ENCODE results near the gene ZFAND5.

The ZFAND5 gene

GRCh38 chr9:72315510-72316311 is 49.3 kb downstream of the ZFAND5 start:
- DNase-seq, result no peak
- H3K36me3 ChIP-seq (ENCODE audit: control insufficient read depth in 4 of 4, insufficient read depth in 4 of 4, low read length in 3 of 4), result no peaks in the 10 kb centered on the region
- H3K27me3 ChIP-seq (replicated peaks in 2 of 5; ENCODE audit: control insufficient read depth in 4 of 5, insufficient read depth in 5 of 5, low read length in 4 of 5), result no peaks in the 10 kb centered on the region
- CTCF ChIA-PET, result interaction anchor here (1.0 to 1.6 kb wide), 2 partner anchors 24 to 148 kb away, joined by 3 to 5 read pairs; no protein-coding TSS in a partner anchor
- H3K9me3 ChIP-seq (ENCODE audit: control extremely low read depth in 1 of 5, control insufficient read depth in 4 of 5, insufficient read depth in 2 of 5, low read depth in 1 of 5, low read length in 4 of 5), result no peaks in the 10 kb centered on the region
- no peaks in the 10 kb centered on the region for H3K4me1 ChIP-seq (ENCODE audit: control extremely low read depth in 1 of 4, control insufficient read depth in 4 of 4, insufficient read depth in 4 of 4, low read length in 3 of 4)
- POLR2A ChIA-PET, result no interaction called here
- H3K27ac ChIP-seq (ENCODE audit: insufficient read depth in 1 of 2, low read depth in 1 of 2, low read length in 2 of 2, poor library complexity in 1 of 2, severe bottlenecking in 2 of 2), result no peak overlapping the region
- WGBS (ENCODE audit: insufficient coverage), result 73% methylated on average over 9 of the region's 10 CpGs
- no peak overlapping the region for H3K4me3 ChIP-seq (ENCODE audit: control insufficient read depth in 1 of 7, extremely low read depth in 1 of 7, insufficient read depth in 4 of 7, low read depth in 2 of 7, low read length in 6 of 7)

- no peak for DNase-seq
- no peaks in the 10 kb centered on the region for H3K27me3 ChIP-seq (replicated peaks in 2 of 5; ENCODE audit: control insufficient read depth in 4 of 5, insufficient read depth in 5 of 5, low read length in 4 of 5)
- H3K9me3 ChIP-seq (ENCODE audit: control extremely low read depth in 1 of 5, control insufficient read depth in 4 of 5, insufficient read depth in 2 of 5, low read depth in 1 of 5, low read length in 4 of 5), result no peaks in the 10 kb centered on the region
- H3K36me3 ChIP-seq (ENCODE audit: control insufficient read depth in 4 of 4, insufficient read depth in 4 of 4, low read length in 3 of 4), result no peaks in the 10 kb centered on the region
- no peak overlapping the region for H3K27ac ChIP-seq (ENCODE audit: insufficient read depth in 1 of 2, low read depth in 1 of 2, low read length in 2 of 2, poor library complexity in 1 of 2, severe bottlenecking in 2 of 2)
- no peak overlapping the region for H3K4me3 ChIP-seq (ENCODE audit: control insufficient read depth in 1 of 7, extremely low read depth in 1 of 7, insufficient read depth in 4 of 7, low read depth in 2 of 7, low read length in 6 of 7)
- H3K4me1 ChIP-seq (ENCODE audit: control extremely low read depth in 1 of 4, control insufficient read depth in 4 of 4, insufficient read depth in 4 of 4, low read length in 3 of 4), result no peaks in the 10 kb centered on the region
- ChIA-PET POLR2A (interaction anchor here (0.6 kb wide), 1 partner anchor 262 kb away, joined by 3 read pairs; no protein-coding TSS in a partner anchor), CTCF (interaction anchor here (1.6 kb wide), 1 partner anchor 23 kb away, joined by 5 read pairs; no protein-coding TSS in a partner anchor)
- WGBS (ENCODE audit: insufficient coverage), result 60% methylated on average over 5 of the region's 5 CpGs
Measured at GRCh38 chr9:72315089-72315509, 49.9 kb downstream of the ZFAND5 start.

- WGBS (ENCODE audit: insufficient coverage), result 100% methylated on average over 1 of the region's 3 CpGs
- Histone ChIP-seq H3K27me3 (replicated peaks in 2 of 5; ENCODE audit: control insufficient read depth in 4 of 5, insufficient read depth in 5 of 5, low read length in 4 of 5) (no peaks in the 10 kb centered on the region), H3K36me3 (ENCODE audit: control insufficient read depth in 4 of 4, insufficient read depth in 4 of 4, low read length in 3 of 4) (no peaks in the 10 kb centered on the region), H3K9me3 (ENCODE audit: control extremely low read depth in 1 of 5, control insufficient read depth in 4 of 5, insufficient read depth in 2 of 5, low read depth in 1 of 5, low read length in 4 of 5) (no peaks in the 10 kb centered on the region), H3K4me1 (ENCODE audit: control extremely low read depth in 1 of 4, control insufficient read depth in 4 of 4, insufficient read depth in 4 of 4, low read length in 3 of 4) (no peaks in the 10 kb centered on the region), H3K27ac (ENCODE audit: insufficient read depth in 1 of 2, low read depth in 1 of 2, low read length in 2 of 2, poor library complexity in 1 of 2, severe bottlenecking in 2 of 2) (no peak overlapping the region), H3K4me3 (ENCODE audit: control insufficient read depth in 1 of 7, extremely low read depth in 1 of 7, insufficient read depth in 4 of 7, low read depth in 2 of 7, low read length in 6 of 7) (no peak overlapping the region)
- CTCF ChIA-PET, result no interaction called here
- DNase-seq, result no peak
- POLR2A ChIA-PET, result no interaction called here
Measured at GRCh38 chr9:72313507-72313906, 51.5 kb downstream of the ZFAND5 start.

- no peak for DNase-seq
- CTCF ChIA-PET, result no interaction called here
Measured at GRCh38 chr9:72312386-72312987, 52.5 kb downstream of the ZFAND5 start.

GRCh38 chr9:72309364-72310133 is 55.5 kb downstream of the ZFAND5 start:
- peaks cover 8 to 15% (median 12%) of the 10 kb centered on the region in 4 experiments for H3K4me1 ChIP-seq (ENCODE audit: control extremely low read depth in 1 of 4, control insufficient read depth in 4 of 4, insufficient read depth in 4 of 4, low read length in 3 of 4)
- DNase-seq, result no peak
- no peak overlapping the region for H3K27ac ChIP-seq (ENCODE audit: insufficient read depth in 1 of 2, low read depth in 1 of 2, low read length in 2 of 2, poor library complexity in 1 of 2, severe bottlenecking in 2 of 2)
- no peaks in the 10 kb centered on the region for H3K36me3 ChIP-seq (ENCODE audit: control insufficient read depth in 4 of 4, insufficient read depth in 4 of 4, low read length in 3 of 4)
- no peak overlapping the region for H3K4me3 ChIP-seq (ENCODE audit: control insufficient read depth in 1 of 7, extremely low read depth in 1 of 7, insufficient read depth in 4 of 7, low read depth in 2 of 7, low read length in 6 of 7)
- POLR2A ChIA-PET, result interaction anchor here (0.5 kb wide), 1 partner anchor 292 kb away, joined by 3 read pairs; no protein-coding TSS in a partner anchor
- H3K27me3 ChIP-seq (replicated peaks in 2 of 5; ENCODE audit: control insufficient read depth in 4 of 5, insufficient read depth in 5 of 5, low read length in 4 of 5), result no peaks in the 10 kb centered on the region
- CTCF ChIA-PET, result no interaction called here
- 88% methylated on average over 1 of the region's 4 CpGs for WGBS (ENCODE audit: insufficient coverage)
- no peaks in the 10 kb centered on the region for H3K9me3 ChIP-seq (ENCODE audit: control extremely low read depth in 1 of 5, control insufficient read depth in 4 of 5, insufficient read depth in 2 of 5, low read depth in 1 of 5, low read length in 4 of 5)

More at GRCh38 chr9:72312386-72312987, 52.5 kb downstream of the ZFAND5 start:
- H3K4me3 ChIP-seq (ENCODE audit: control insufficient read depth in 1 of 7, extremely low read depth in 1 of 7, insufficient read depth in 4 of 7, low read depth in 2 of 7, low read length in 6 of 7), result no peak overlapping the region
- no peaks in the 10 kb centered on the region for H3K36me3 ChIP-seq (ENCODE audit: control insufficient read depth in 4 of 4, insufficient read depth in 4 of 4, low read length in 3 of 4)
- H3K27ac ChIP-seq (ENCODE audit: insufficient read depth in 1 of 2, low read depth in 1 of 2, low read length in 2 of 2, poor library complexity in 1 of 2, severe bottlenecking in 2 of 2), result no peak overlapping the region
- no peaks in the 10 kb centered on the region for H3K4me1 ChIP-seq (ENCODE audit: control extremely low read depth in 1 of 4, control insufficient read depth in 4 of 4, insufficient read depth in 4 of 4, low read length in 3 of 4)
- H3K9me3 ChIP-seq (ENCODE audit: control extremely low read depth in 1 of 5, control insufficient read depth in 4 of 5, insufficient read depth in 2 of 5, low read depth in 1 of 5, low read length in 4 of 5), result no peaks in the 10 kb centered on the region
- POLR2A ChIA-PET, result no interaction called here
- WGBS (ENCODE audit: insufficient coverage), result 94% methylated on average over 7 of the region's 10 CpGs
- no peaks in the 10 kb centered on the region for H3K27me3 ChIP-seq (replicated peaks in 2 of 5; ENCODE audit: control insufficient read depth in 4 of 5, insufficient read depth in 5 of 5, low read length in 4 of 5)

- peaks cover 8 to 16% (median 13%) of the 10 kb centered on the region in 4 experiments for H3K4me1 ChIP-seq (ENCODE audit: control extremely low read depth in 1 of 4, control insufficient read depth in 4 of 4, insufficient read depth in 4 of 4, low read length in 3 of 4)
- no peaks in the 10 kb centered on the region for H3K9me3 ChIP-seq (ENCODE audit: control extremely low read depth in 1 of 5, control insufficient read depth in 4 of 5, insufficient read depth in 2 of 5, low read depth in 1 of 5, low read length in 4 of 5)
- H3K36me3 ChIP-seq (ENCODE audit: control insufficient read depth in 4 of 4, insufficient read depth in 4 of 4, low read length in 3 of 4), result no peaks in the 10 kb centered on the region
- ChIA-PET CTCF (no interaction called here), POLR2A (interaction anchor here (0.5 kb wide), 1 partner anchor 101 kb away, joined by 3 read pairs; no protein-coding TSS in a partner anchor)
- H3K27me3 ChIP-seq (replicated peaks in 2 of 5; ENCODE audit: control insufficient read depth in 4 of 5, insufficient read depth in 5 of 5, low read length in 4 of 5), result no peaks in the 10 kb centered on the region
- H3K27ac ChIP-seq (ENCODE audit: insufficient read depth in 1 of 2, low read depth in 1 of 2, low read length in 2 of 2, poor library complexity in 1 of 2, severe bottlenecking in 2 of 2), result no peak overlapping the region
- WGBS (ENCODE audit: insufficient coverage), result 83% methylated on average over 1 of the region's 1 CpG
- H3K4me3 ChIP-seq (ENCODE audit: control insufficient read depth in 1 of 7, extremely low read depth in 1 of 7, insufficient read depth in 4 of 7, low read depth in 2 of 7, low read length in 6 of 7), result no peak overlapping the region
- no peak for DNase-seq
Measured at GRCh38 chr9:72306761-72307160, 58.2 kb downstream of the ZFAND5 start.

Data from common myeloid progenitor, CD34-positive (primary cell).